IPS DF 6.9 (cell line): ENCODE results near the gene SPATA17.

Source experiments
- DNase-seq: peaks from one replicate; pipeline ENCODE4 v3.0.0-alpha.2; 2013; ENCODE audit warnings: low read depth, low spot score
- H3K27ac ChIP-seq: one replicate; pipeline ENCODE4 v1.5.1; 2013; ENCODE audit warnings: low read length, control low read depth
- H3K27me3 ChIP-seq: 2 replicates; pipeline ENCODE4 v1.6.1; 2013; ENCODE audit warnings: mild to moderate bottlenecking, low read length; ENCODE audit not compliant: control insufficient read depth, insufficient read depth
- H3K36me3 ChIP-seq: 2 replicates; pipeline ENCODE4 v1.6.1; 2013; ENCODE audit warnings: low read length; ENCODE audit not compliant: control insufficient read depth, insufficient read depth
- H3K4me1 ChIP-seq: 2 replicates; pipeline ENCODE4 v1.6.1; 2013; ENCODE audit warnings: low read length; ENCODE audit not compliant: control insufficient read depth, insufficient read depth
- H3K4me3 ChIP-seq: 2 replicates; pipeline ENCODE4 v1.5.1; 2013; ENCODE audit warnings: mild to moderate bottlenecking, low read length
- H3K9me3 ChIP-seq: 2 replicates; pipeline ENCODE4 v1.6.1; 2013; ENCODE audit warnings: low read length, inconsistent platforms; ENCODE audit not compliant: control insufficient read depth, insufficient read depth
- WGBS: extraction: QIAGEN DNeasy Blood & Tissue Kit; methylation state at CpG from one replicate; pipeline ENCODE4 v1.1.7; 2013; ENCODE audit warnings: mixed read lengths, missing lambda C conversion rate; ENCODE audit not compliant: insufficient read length, insufficient coverage; 5-methylcytosine and 5-hydroxymethylcytosine counted together

The SPATA17 gene

DNA sequence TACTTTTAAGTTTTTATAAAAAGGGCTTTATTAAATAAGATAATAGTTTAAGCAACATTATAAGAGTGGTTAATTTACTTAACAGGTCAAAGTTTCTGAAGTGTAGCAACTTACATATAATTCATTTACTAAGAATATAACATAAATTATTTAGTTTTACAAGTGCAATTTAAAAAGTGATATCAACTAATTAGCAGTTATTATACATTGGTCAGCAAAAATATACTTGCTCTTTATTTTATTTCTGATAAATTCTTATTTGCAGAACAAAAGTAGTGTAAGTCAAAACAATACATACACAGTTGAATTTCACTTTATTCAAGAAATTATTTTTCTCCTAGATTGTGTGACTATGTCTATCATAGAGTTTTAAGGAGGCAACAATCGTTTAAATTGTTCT, 215.6 kb downstream of the SPATA17 start:
- H3K36me3 ChIP-seq, result no peaks in the 10 kb centered on the region
- no peak overlapping the region for H3K4me3 ChIP-seq
- H3K27ac ChIP-seq, result no peak overlapping the region
- no peaks in the 10 kb centered on the region for H3K27me3 ChIP-seq
- no peaks in the 10 kb centered on the region for H3K9me3 ChIP-seq
- no peak for DNase-seq
- no CpG with 5 or more reads among the region's 1 CpG for WGBS
- H3K4me1 ChIP-seq, result no peaks in the 10 kb centered on the region

DNA sequence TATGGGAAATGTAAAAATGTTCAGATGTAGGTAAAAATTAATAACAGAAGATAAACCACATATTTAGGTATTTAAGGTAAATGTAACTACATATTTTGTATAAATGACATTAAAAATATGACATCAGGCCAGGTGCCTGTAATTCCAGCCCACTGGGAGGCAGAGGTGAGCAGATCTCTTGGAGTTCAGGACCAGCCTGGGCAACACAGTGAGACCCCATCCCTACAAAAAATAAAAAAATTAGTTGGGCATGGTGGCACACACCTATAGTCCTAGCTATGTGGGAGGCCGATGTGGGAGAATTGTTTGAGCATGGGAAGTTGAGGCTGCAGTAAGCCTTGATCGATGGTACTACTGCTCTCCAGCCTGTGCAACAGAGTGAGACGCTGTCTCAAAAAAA, 216.5 kb downstream of the SPATA17 start:
- Histone ChIP-seq H3K36me3 (no peaks in the 10 kb centered on the region), H3K4me1 (no peaks in the 10 kb centered on the region), H3K27me3 (no peaks in the 10 kb centered on the region), H3K4me3 (no peak overlapping the region), H3K9me3 (no peaks in the 10 kb centered on the region), H3K27ac (no peak overlapping the region)
- no peak for DNase-seq
- no CpG with 5 or more reads among the region's 3 CpGs for WGBS

DNA sequence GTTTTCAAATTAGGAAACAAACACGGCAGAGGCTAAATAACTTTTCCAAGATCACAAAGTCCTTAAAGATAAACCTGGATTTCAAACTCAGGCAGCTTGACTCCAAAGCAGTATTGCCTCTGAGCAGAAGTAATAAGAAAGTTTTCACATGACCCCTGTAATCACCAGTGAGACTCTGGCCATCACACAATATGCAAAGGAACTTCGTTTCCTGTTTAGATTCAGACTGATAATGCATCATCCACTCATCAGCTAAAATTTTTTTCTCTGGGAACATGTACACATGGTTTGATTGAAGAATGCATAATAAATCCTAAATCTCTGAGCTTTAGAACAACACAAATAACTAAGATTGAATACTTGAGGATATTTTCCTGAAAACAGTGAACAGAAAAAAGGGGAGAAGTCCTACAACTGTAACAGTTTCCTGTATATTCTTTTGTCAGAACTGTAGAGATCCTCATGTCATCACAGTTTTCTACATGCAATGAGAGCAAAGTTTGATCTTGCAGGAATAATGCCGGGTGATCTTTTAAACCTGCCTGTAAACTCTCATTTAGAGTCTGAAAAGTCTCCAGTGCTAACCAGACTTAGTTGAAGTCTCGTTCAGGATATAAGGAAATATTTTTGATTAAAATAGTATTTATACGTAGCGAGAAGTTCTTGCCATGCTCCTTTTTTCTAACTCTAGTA, 225.3 kb downstream of the SPATA17 start:
- Histone ChIP-seq H3K4me3 (no peak overlapping the region), H3K4me1 (no peaks in the 10 kb centered on the region), H3K27me3 (no peaks in the 10 kb centered on the region), H3K36me3 (no peaks in the 10 kb centered on the region), H3K27ac (no peak overlapping the region), H3K9me3 (no peaks in the 10 kb centered on the region)
- WGBS, result no CpG with 5 or more reads among the region's 6 CpGs
- no peak for DNase-seq

DNA sequence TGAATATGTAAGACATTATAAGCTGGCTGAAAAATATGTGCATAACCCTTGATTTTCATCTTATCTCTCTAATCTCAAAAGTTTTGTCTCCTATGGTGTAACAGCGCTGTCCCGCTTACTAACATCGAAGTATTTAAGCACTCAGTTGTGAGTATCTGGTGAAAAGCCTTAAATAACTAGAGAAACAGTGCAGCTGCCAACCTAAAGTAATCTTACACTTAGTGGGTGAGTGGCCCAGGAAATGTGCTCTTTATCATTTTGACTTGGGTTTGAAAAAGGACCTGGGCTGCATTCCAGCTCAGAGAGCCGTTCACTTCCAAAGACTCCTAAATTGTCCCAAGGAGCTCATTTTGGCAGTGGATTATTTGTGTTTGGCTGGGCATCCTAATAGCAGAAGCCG, 225.9 kb downstream of the SPATA17 start:
- Histone ChIP-seq H3K4me1 (no peaks in the 10 kb centered on the region), H3K4me3 (no peak overlapping the region), H3K27me3 (no peaks in the 10 kb centered on the region), H3K36me3 (no peaks in the 10 kb centered on the region), H3K9me3 (no peaks in the 10 kb centered on the region), H3K27ac (no peak overlapping the region)
- DNase-seq, result no peak
- no CpG with 5 or more reads among the region's 5 CpGs for WGBS

DNA sequence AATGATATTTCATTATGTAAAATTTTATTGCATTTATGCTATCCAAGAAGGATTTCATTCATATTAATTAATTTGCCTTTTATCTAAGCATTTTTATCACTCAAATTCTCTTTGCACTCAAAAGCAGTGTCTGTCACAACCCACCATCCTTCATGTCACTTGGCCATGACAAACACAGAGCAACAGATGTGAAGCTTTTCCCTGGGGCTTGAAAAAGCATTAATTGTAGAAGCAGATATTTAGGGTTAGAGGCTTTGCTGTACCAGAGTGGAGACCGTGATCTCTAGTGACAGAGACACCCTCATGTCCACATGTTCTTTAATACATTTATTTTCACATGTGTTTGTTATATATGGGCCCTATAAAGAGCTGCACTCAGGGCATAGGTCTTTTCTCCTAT, 230.5 kb downstream of the SPATA17 start:
- H3K4me1 ChIP-seq, result no peaks in the 10 kb centered on the region
- no peak overlapping the region for H3K4me3 ChIP-seq
- no peaks in the 10 kb centered on the region for H3K9me3 ChIP-seq
- H3K27me3 ChIP-seq, result no peaks in the 10 kb centered on the region
- H3K27ac ChIP-seq, result no peak overlapping the region
- WGBS, result no CpG with 5 or more reads among the region's 1 CpG
- DNase-seq, result no peak
- H3K36me3 ChIP-seq, result no peaks in the 10 kb centered on the region

DNA sequence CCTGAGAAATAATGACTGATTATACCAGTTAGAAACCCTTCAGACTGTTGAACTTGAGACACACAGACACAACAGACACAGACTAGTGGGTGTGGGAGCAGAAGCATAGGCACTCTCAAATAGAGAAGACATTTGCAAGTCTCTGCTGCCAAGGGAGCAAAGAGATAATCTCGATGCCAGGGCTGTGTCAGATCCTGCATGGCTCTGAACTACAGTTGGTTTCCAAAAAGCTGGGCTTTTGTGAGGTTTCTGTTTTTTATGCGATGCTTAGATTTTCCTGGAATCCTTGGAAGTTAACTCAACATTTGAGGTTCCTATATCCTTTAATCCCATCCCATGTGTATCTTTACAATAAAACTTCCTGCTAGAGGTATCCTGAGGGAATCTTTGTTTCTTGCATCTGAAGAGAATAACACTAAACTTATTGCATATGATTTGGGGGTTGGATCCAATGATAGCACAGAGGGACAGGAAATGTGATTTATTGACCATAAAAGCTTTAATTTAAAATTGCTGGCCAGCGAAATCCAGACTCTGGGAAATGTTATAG, 236.4 kb downstream of the SPATA17 start:
- Histone ChIP-seq H3K27me3 (no peaks in the 10 kb centered on the region), H3K27ac (no peak overlapping the region), H3K4me1 (no peaks in the 10 kb centered on the region), H3K9me3 (no peaks in the 10 kb centered on the region), H3K36me3 (no peaks in the 10 kb centered on the region), H3K4me3 (no peak overlapping the region)
- DNase-seq, result no peak
- no CpG with 5 or more reads among the region's 3 CpGs for WGBS

DNA sequence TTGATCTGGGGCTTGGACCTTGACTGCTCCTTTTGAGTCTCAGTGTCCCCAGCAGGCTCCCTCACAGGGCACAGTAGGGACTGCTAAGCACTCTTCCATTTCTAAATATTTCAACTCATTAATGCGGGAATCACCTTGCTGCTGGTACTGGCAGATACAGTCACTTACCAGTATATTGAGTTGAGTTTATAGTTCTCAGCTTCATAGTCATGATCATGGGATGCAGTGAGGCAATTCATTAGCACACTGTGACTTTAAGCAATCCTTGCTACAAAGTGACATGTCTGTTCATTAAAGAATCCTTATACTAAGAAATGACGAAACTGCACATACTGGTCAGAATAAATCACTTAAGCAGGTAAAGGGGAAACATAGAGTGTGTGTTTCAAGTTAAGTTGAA, 240.8 kb downstream of the SPATA17 start:
- Histone ChIP-seq H3K4me3 (no peak overlapping the region), H3K9me3 (no peaks in the 10 kb centered on the region), H3K36me3 (no peaks in the 10 kb centered on the region), H3K4me1 (no peaks in the 10 kb centered on the region), H3K27me3 (no peaks in the 10 kb centered on the region), H3K27ac (no peak overlapping the region)
- WGBS, result no CpG with 5 or more reads among the region's 2 CpGs
- no peak for DNase-seq

DNA sequence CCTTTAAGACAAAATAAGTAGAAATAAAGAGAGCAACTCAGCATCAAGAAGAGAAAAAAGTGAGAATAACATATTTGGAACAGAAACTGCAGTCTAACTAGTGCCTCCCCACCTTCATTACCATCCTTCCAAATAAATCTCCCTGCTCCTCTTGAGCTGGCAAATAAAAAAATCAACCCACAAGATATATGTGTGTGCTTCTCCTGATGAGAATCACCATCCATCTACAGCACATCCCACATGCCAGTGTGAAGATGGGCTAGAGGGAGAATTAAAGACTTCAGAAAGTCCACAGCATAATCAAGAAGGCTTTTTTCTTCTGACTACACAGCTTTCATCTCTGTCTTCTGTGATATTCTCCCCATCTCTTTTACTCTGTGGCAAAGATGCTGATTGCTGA, 244.1 kb downstream of the SPATA17 start:
- H3K4me3 ChIP-seq, result no peak overlapping the region
- H3K4me1 ChIP-seq, result no peaks in the 10 kb centered on the region
- H3K27me3 ChIP-seq, result no peaks in the 10 kb centered on the region
- no peaks in the 10 kb centered on the region for H3K36me3 ChIP-seq
- H3K9me3 ChIP-seq, result no peaks in the 10 kb centered on the region
- H3K27ac ChIP-seq, result no peak overlapping the region
- no peak for DNase-seq

DNA sequence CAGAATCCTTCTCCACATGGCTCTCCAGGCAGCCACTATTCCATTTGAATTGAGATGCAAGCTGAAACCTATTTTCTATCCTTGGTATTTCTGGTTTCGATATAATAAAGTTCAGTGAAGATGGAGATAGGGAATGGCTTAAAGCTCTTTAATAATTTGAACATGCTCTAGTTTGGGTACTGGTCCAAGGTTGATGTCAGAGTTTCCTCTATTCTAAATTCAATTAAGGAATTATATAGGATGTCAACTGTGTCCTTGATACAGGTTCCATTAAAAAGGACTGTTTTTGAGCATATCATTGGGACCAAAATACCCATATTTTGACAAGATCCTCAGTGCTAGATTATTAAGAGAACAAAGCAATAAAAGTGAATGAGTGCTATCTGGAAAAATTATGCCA, 245.3 kb downstream of the SPATA17 start:
- H3K27ac ChIP-seq, result no peak overlapping the region
- no peaks in the 10 kb centered on the region for H3K4me1 ChIP-seq
- no peaks in the 10 kb centered on the region for H3K36me3 ChIP-seq
- H3K4me3 ChIP-seq, result no peak overlapping the region
- H3K9me3 ChIP-seq, result no peaks in the 10 kb centered on the region
- H3K27me3 ChIP-seq, result no peaks in the 10 kb centered on the region
- WGBS, result no CpG with 5 or more reads among the region's 1 CpG
- DNase-seq, result no peak

DNA sequence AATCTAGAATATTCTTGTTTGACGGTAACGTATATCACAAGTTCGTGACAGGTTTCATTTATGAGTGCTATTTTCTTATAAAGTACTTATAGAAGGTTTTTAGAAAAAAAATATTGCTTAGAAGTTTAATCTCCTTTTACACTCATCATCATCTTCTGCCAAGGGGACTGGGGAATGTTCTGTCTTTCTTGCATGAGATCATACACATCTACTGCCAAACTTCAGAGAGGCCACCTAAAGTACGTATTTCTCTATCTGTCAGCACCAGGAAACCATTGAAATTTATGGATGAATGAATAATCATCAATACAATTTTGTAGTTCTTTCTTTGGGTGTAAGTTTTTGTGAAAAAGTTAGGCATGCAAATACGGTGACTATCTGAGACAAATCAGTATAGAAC, 245.8 kb downstream of the SPATA17 start:
- DNase-seq, result no peak
- H3K36me3 ChIP-seq, result no peaks in the 10 kb centered on the region
- no peaks in the 10 kb centered on the region for H3K9me3 ChIP-seq
- no peaks in the 10 kb centered on the region for H3K27me3 ChIP-seq
- H3K27ac ChIP-seq, result no peak overlapping the region
- no peaks in the 10 kb centered on the region for H3K4me1 ChIP-seq
- no peak overlapping the region for H3K4me3 ChIP-seq
- no CpG with 5 or more reads among the region's 5 CpGs for WGBS

DNA sequence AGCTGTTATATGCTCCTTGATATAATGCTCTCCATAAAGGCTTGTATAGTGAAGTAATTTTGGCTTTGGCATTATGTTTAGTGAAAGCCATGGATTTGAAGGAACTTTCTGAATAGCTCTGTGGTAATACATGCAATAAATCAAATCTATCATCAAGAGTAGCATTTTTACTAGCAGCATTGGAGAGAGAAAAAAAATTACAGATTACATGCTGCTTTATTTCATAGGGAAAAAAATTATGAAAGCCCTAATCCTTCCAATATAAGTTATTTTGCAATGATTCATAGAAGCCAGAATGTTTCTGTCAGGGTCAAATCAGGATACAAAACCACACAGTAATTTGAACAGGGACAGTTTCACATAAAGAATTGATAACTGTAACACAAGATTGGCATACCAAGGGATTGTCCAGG, 250.0 kb downstream of the SPATA17 start:
- Histone ChIP-seq H3K27me3 (no peaks in the 10 kb centered on the region), H3K27ac (no peak overlapping the region), H3K4me1 (no peaks in the 10 kb centered on the region), H3K9me3 (0 out of 2 replicates have a peak, but pooled peaks cover 1% of the 10 kb centered on the region), H3K36me3 (no peaks in the 10 kb centered on the region), H3K4me3 (no peak overlapping the region)
- no peak for DNase-seq
